Transverse colon (tissue), 4 donors: ENCODE measurements around the gene EMX1. TPM values are rescaled to one million over a fixed set of nuclear protein-coding genes. Genes with fewer than 3 reads are reported as not detected.

Source experiments
- DNase-seq: peaks from one replicate; pipeline ENCODE4 v3.0.0-alpha.2; 2019
- H3K27ac ChIP-seq, 4 donors: fragments of 200-600 bp; sonication (generic); 2 replicates each; pipeline ENCODE4 v1.5.1; 2016 to 2018; ENCODE audit warnings: inconsistent platforms in 4 of 4
- H3K27me3 ChIP-seq: fragments of 200-600 bp; sonication (generic); 2 replicates; pipeline ENCODE4 v1.5.1; 2017; ENCODE audit warnings: inconsistent platforms
- H3K36me3 ChIP-seq, 4 donors: fragments of 200-600 bp; sonication (generic); 2 replicates each; pipeline ENCODE4 v1.5.1; 2017 to 2019; ENCODE audit warnings: inconsistent platforms in 4 of 4
- H3K4me1 ChIP-seq, 4 donors: fragments of 200-600 bp; sonication (generic); 2 replicates each; pipeline ENCODE4 v1.5.1; 2017 to 2020; ENCODE audit warnings: inconsistent platforms in 4 of 4
- H3K4me3 ChIP-seq, 4 donors: fragments of 200-600 bp; sonication (generic); 1 replicate in 1 of 4; 2 replicates in 3 of 4; pipeline versions ENCODE4 v1.5.1 to v1.6.1; 2017 to 2019; ENCODE audit warnings: inconsistent platforms in 4 of 4
- H3K9me3 ChIP-seq, 2 donors: fragments of 200-600 bp; sonication (generic); 2 replicates each; pipeline ENCODE4 v1.5.1; 2017 to 2019; ENCODE audit warnings: inconsistent platforms in 2 of 2
- EP300 ChIP-seq: sonication (generic); formaldehyde crosslinking; IDR thresholded peaks from one replicate; pipeline ENCODE4 v1.6.1; 2017; ENCODE audit warnings: antibody characterized with exemption, low read depth
- POLR2A ChIP-seq: fragments of 450-650 bp; IDR thresholded peaks from one replicate; pipeline ENCODE4 v1.6.1; 2016; ENCODE audit warnings: antibody characterized with exemption, mild to moderate bottlenecking, moderate library complexity
- POLR2AphosphoS5 ChIP-seq, 3 donors: sonication (generic); formaldehyde crosslinking; IDR thresholded peaks; one replicate each; pipeline ENCODE4 v1.6.1; 2016; ENCODE audit warnings: antibody characterized with exemption in 3 of 3
- WGBS, 2 donors: methylation state at CpG; one replicate each; pipeline ENCODE4 v1.1.5; 2018; ENCODE audit warnings: low coverage in 1 of 2; 5-methylcytosine and 5-hydroxymethylcytosine counted together
- in situ Hi-C, 4 donors: fragments of 200-750 bp; cut with MboI; loops; one replicate each; pipeline versions ENCODE4 v1.15.0 to v1.15.1; 2017; ENCODE audit warnings: low sequenced_read_pairs in 3 of 4, low pct_ligation_motif_present in 1 of 4, low pct_unique_long_range_greater_than_20kb in 1 of 4
- intact Hi-C: fragments of 100-400 bp; cut with DNase I; formaldehyde crosslinking; loops from one replicate; pipeline ENCODE4 v1.15.1; 2023; ENCODE audit warnings: low total_unique reads
- total RNA-seq, 4 donors: library from RNA; depleted of rRNA; stranded (reverse); fragments of >200 nt; gene quantifications; one replicate each; pipeline ENCODE4 v1.1.0, GENCODE V29; 2016
- TF ChIP-seq, protein P1 (sequence below), 5 experiments: fragments of 200-600 bp in 3 of 5; fragments of 450-650 bp in 2 of 5; sonication (generic) in 3 of 5; IDR thresholded peaks; 1 replicate in 2 of 5; 2 replicates in 3 of 5; pipeline ENCODE4 v1.5.1; 2016 to 2017; ENCODE audit warnings: antibody characterized with exemption in 5 of 5, inconsistent platforms in 3 of 5, mild to moderate bottlenecking in 2 of 5, moderate library complexity in 1 of 5

EMX1 gene
- total RNA-seq, 4 donors from 2014 or later = 1.5 to 2.9 (median 2.7) TPM; not detected in 1

- no peak for DNase-seq
- Histone ChIP-seq H3K9me3 (no peaks in the 10 kb centered on the region), H3K4me1 (peaks cover 0 to 7% (median 3%) of the 10 kb centered on the region in 4 donors), H3K36me3 (no peaks in the 10 kb centered on the region), H3K27me3 (peaks cover 38% of the 10 kb centered on the region), H3K27ac (no peak overlapping the region), H3K4me3 (no peak overlapping the region)
- TF ChIP-seq, protein P1, sequence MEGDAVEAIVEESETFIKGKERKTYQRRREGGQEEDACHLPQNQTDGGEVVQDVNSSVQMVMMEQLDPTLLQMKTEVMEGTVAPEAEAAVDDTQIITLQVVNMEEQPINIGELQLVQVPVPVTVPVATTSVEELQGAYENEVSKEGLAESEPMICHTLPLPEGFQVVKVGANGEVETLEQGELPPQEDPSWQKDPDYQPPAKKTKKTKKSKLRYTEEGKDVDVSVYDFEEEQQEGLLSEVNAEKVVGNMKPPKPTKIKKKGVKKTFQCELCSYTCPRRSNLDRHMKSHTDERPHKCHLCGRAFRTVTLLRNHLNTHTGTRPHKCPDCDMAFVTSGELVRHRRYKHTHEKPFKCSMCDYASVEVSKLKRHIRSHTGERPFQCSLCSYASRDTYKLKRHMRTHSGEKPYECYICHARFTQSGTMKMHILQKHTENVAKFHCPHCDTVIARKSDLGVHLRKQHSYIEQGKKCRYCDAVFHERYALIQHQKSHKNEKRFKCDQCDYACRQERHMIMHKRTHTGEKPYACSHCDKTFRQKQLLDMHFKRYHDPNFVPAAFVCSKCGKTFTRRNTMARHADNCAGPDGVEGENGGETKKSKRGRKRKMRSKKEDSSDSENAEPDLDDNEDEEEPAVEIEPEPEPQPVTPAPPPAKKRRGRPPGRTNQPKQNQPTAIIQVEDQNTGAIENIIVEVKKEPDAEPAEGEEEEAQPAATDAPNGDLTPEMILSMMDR (IDR thresholded peaks at IDR 0.05) = no peak
- TF ChIP-seq POLR2AphosphoS5 (IDR thresholded peaks at IDR 0.05) (no peak), EP300 (no peak), POLR2A (no peak)
- 59% methylated on average over 5 of the region's 5 CpGs; no CpG with 5 or more reads in 1 of the 2 donors for WGBS, 2 donors
- intact Hi-C loops (no loop called here), in situ Hi-C loops (no loop called here)
Observed at GRCh38 chr2:72932045-72932740, 14.9 kb downstream of the EMX1 start.

DNA sequence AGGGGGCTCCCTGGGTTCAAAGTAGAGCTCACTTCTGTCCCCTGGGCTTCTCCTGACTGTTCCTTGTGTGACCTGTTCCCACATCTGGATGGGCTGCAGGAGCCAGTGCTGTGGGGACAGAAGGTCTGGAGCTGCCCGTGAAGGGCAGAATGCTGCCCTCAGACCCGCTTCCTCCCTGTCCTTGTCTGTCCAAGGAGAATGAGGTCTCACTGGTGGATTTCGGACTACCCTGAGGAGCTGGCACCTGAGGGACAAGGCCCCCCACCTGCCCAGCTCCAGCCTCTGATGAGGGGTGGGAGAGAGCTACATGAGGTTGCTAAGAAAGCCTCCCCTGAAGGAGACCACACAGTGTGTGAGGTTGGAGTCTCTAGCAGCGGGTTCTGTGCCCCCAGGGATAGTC, 15.5 kb downstream of the EMX1 start:
- H3K27ac ChIP-seq = no peak overlapping the region
- H3K9me3 ChIP-seq = no peaks in the 10 kb centered on the region
- DNase-seq = no peak
- no peaks in the 10 kb centered on the region for H3K36me3 ChIP-seq
- 83% methylated on average over 3 of the region's 4 CpGs; no CpG with 5 or more reads in 1 of the 2 donors for WGBS, 2 donors
- in situ Hi-C loops (no loop called here), intact Hi-C loops (no loop called here)
- no peak overlapping the region for H3K4me3 ChIP-seq
- peaks cover 32% of the 10 kb centered on the region for H3K27me3 ChIP-seq
- peaks cover 0 to 7% (median 3%) of the 10 kb centered on the region in 4 donors for H3K4me1 ChIP-seq
- TF ChIP-seq EP300 (no peak), POLR2A (no peak)
- TF ChIP-seq, protein P1 (IDR thresholded peaks at IDR 0.05) = no peak

DNA sequence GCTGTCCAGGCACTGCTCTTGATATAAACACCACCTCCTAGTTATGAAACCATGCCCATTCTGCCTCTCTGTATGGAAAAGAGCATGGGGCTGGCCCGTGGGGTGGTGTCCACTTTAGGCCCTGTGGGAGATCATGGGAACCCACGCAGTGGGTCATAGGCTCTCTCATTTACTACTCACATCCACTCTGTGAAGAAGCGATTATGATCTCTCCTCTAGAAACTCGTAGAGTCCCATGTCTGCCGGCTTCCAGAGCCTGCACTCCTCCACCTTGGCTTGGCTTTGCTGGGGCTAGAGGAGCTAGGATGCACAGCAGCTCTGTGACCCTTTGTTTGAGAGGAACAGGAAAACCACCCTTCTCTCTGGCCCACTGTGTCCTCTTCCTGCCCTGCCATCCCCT, 15.9 kb downstream of the EMX1 start:
- no peak for DNase-seq
- Histone ChIP-seq H3K27ac (no peak overlapping the region), H3K27me3 (peaks cover 27% of the 10 kb centered on the region), H3K4me3 (no peak overlapping the region), H3K36me3 (no peaks in the 10 kb centered on the region), H3K4me1 (peaks cover 0 to 7% (median 3%) of the 10 kb centered on the region in 4 donors), H3K9me3 (no peaks in the 10 kb centered on the region)
- intact Hi-C loops (no loop called here), in situ Hi-C loops (no loop called here)
- 83% methylated on average over 5 of the region's 5 CpGs; no CpG with 5 or more reads in 1 of the 2 donors for WGBS, 2 donors
- TF ChIP-seq, protein P1 (IDR thresholded peaks at IDR 0.05) = no peak
- TF ChIP-seq POLR2A (no peak), POLR2AphosphoS5 (IDR thresholded peaks at IDR 0.05) (no peak), EP300 (no peak)

DNA sequence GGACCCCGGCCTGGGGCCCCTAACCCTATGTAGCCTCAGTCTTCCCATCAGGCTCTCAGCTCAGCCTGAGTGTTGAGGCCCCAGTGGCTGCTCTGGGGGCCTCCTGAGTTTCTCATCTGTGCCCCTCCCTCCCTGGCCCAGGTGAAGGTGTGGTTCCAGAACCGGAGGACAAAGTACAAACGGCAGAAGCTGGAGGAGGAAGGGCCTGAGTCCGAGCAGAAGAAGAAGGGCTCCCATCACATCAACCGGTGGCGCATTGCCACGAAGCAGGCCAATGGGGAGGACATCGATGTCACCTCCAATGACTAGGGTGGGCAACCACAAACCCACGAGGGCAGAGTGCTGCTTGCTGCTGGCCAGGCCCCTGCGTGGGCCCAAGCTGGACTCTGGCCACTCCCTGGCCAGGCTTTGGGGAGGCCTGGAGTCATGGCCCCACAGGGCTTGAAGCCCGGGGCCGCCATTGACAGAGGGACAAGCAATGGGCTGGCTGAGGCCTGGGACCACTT, 16.4 kb downstream of the EMX1 start:
- in situ Hi-C loops (no loop called here), intact Hi-C loops (no loop called here)
- WGBS, 2 donors = 75% methylated on average over 7 of the region's 12 CpGs; no CpG with 5 or more reads in 1 of the 2 donors
- H3K27me3 ChIP-seq = peaks cover 23% of the 10 kb centered on the region
- DNase-seq = no peak
- TF ChIP-seq POLR2A = no peak
- TF ChIP-seq POLR2AphosphoS5 (IDR thresholded peaks at IDR 0.05) = no peak
- TF ChIP-seq, protein P1 (IDR thresholded peaks at IDR 0.05) = no peak
- no peak for TF ChIP-seq EP300
- H3K27ac ChIP-seq = no peak overlapping the region
- no peaks in the 10 kb centered on the region for H3K9me3 ChIP-seq
- peaks cover 0 to 7% (median 3%) of the 10 kb centered on the region in 4 donors for H3K4me1 ChIP-seq
- H3K4me3 ChIP-seq = no peak overlapping the region
- no peaks in the 10 kb centered on the region for H3K36me3 ChIP-seq
